ENCODE data around the gene LRRTM3.

The LRRTM3 gene

DNA sequence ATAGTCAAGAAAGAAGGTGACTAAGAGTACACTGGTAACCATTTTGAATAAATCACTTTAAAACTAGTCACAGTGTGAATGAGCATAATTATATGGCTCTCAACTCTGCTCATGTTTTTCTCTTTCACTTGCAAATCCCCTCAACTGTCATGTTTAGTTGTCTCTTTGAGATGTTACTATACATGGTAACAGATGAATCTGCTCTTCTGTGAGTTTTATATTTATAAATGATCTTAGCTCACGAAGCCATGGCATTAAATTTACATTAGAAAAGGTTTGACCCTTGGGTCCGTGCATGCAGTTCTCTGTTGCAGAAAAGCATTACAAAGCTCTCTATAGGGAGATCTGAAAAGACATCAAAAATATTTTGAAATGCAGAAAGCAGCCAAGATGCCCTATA, 33.0 kb upstream of the LRRTM3 start:
- Histone ChIP-seq H2AFZ (ENCODE audit: low read depth) (no peak overlapping the region), H3K36me3 (ENCODE audit: insufficient read depth) (no peaks in the 10 kb centered on the region), H3K4me2 (no peak overlapping the region), H3K4me3 (IDR thresholded peaks at IDR 0.05; ENCODE audit: insufficient read depth, low read depth, low read length) (no peak overlapping the region), H4K20me1 (ENCODE audit: insufficient read depth) (no peaks in the 10 kb centered on the region), H3K27ac (no peak overlapping the region), H3K27me3 (ENCODE audit: insufficient read depth, low read depth) (no peaks in the 10 kb centered on the region), H3K4me1 (ENCODE audit: low read depth, poor library complexity, severe bottlenecking) (no peaks in the 10 kb centered on the region), H3K79me2 (ENCODE audit: insufficient read depth, low read depth) (no peaks in the 10 kb centered on the region), H3K9ac (no peak overlapping the region)
- TF ChIP-seq, protein P1, sequence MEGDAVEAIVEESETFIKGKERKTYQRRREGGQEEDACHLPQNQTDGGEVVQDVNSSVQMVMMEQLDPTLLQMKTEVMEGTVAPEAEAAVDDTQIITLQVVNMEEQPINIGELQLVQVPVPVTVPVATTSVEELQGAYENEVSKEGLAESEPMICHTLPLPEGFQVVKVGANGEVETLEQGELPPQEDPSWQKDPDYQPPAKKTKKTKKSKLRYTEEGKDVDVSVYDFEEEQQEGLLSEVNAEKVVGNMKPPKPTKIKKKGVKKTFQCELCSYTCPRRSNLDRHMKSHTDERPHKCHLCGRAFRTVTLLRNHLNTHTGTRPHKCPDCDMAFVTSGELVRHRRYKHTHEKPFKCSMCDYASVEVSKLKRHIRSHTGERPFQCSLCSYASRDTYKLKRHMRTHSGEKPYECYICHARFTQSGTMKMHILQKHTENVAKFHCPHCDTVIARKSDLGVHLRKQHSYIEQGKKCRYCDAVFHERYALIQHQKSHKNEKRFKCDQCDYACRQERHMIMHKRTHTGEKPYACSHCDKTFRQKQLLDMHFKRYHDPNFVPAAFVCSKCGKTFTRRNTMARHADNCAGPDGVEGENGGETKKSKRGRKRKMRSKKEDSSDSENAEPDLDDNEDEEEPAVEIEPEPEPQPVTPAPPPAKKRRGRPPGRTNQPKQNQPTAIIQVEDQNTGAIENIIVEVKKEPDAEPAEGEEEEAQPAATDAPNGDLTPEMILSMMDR (conservative IDR thresholded peaks at IDR 0.05; ENCODE audit: low read depth, low read length): no peak

DNA sequence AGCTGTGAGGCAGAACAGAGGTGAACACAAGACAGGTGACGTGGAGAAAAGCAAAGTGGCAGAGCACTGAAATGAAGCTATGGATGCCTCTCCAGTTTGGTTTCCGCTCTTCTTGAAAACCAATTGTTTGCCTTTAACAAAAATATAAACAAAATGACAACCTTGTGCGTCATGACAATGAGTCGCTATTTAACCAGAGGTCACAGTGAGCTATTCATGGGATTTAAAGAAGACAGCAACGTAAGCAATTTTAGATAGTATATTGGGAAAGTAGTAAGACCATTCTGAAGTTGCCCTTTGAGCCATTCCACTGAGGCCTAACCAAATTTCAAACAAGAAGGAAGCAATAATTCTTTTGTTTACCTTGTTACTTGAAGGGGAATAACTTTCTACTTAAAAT, 15.2 kb upstream of the LRRTM3 start:
- H3K9ac ChIP-seq: no peak overlapping the region
- H3K4me1 ChIP-seq (ENCODE audit: low read depth, poor library complexity, severe bottlenecking): no peaks in the 10 kb centered on the region
- no peak overlapping the region for H3K4me3 ChIP-seq (IDR thresholded peaks at IDR 0.05; ENCODE audit: insufficient read depth, low read depth, low read length)
- H3K36me3 ChIP-seq (ENCODE audit: insufficient read depth): no peaks in the 10 kb centered on the region
- H3K27me3 ChIP-seq (ENCODE audit: insufficient read depth, low read depth): no peaks in the 10 kb centered on the region
- no peak overlapping the region for H2AFZ ChIP-seq (ENCODE audit: low read depth)
- no peak overlapping the region for H3K4me2 ChIP-seq
- H4K20me1 ChIP-seq (ENCODE audit: insufficient read depth): no peaks in the 10 kb centered on the region
- H3K27ac ChIP-seq: no peak overlapping the region
- TF ChIP-seq, protein P1 (conservative IDR thresholded peaks at IDR 0.05; ENCODE audit: low read depth, low read length): no peak
- no peaks in the 10 kb centered on the region for H3K79me2 ChIP-seq (ENCODE audit: insufficient read depth, low read depth)

DNA sequence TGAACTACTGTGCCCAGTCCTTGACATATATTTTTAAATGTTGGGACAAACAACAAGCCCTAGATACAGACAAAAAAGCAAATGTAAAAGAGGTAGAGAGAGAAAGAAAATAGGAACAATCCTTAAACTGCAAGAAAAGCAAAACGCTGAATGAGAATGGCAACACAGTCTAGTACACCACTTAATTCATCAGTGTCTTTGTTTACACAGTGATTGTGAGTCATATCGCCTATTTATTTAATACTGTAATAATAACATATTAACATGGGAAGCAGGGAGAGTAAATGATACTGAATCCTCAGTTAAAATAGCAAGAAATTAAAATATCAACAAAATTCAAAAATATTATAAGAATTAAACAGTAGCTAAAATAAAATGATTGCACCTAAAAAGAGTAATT, 9.8 kb upstream of the LRRTM3 start:
- no peak overlapping the region for H2AFZ ChIP-seq (ENCODE audit: low read depth)
- no peak overlapping the region for H3K27ac ChIP-seq
- no peaks in the 10 kb centered on the region for H3K4me1 ChIP-seq (ENCODE audit: low read depth, poor library complexity, severe bottlenecking)
- no peaks in the 10 kb centered on the region for H3K27me3 ChIP-seq (ENCODE audit: insufficient read depth, low read depth)
- H3K79me2 ChIP-seq (ENCODE audit: insufficient read depth, low read depth): no peaks in the 10 kb centered on the region
- H3K4me3 ChIP-seq (IDR thresholded peaks at IDR 0.05; ENCODE audit: insufficient read depth, low read depth, low read length): no peak overlapping the region
- no peaks in the 10 kb centered on the region for H4K20me1 ChIP-seq (ENCODE audit: insufficient read depth)
- H3K4me2 ChIP-seq: no peak overlapping the region
- no peaks in the 10 kb centered on the region for H3K36me3 ChIP-seq (ENCODE audit: insufficient read depth)
- H3K9ac ChIP-seq: no peak overlapping the region
- TF ChIP-seq, protein P1 (conservative IDR thresholded peaks at IDR 0.05; ENCODE audit: low read depth, low read length): no peak

DNA sequence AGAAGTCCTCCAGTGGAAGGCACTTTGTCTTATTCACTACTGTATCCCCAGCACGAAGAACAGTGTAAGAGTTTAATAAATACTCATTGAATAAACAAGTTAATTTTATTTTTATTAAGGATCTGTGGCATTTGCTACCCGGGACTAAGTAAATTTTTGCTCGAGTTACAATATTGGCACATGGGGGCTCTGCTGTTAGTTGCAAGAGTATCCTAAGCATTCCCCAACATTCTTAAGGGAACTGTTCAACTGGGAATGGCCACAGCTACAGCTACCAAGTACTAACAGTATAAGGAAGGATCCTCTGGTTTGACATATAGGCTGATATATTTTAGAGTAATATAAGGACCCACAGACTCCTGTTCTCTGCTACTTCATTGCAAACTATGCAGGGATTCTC, 8.7 kb upstream of the LRRTM3 start:
- Histone ChIP-seq H3K4me1 (ENCODE audit: low read depth, poor library complexity, severe bottlenecking) (no peaks in the 10 kb centered on the region), H2AFZ (ENCODE audit: low read depth) (no peak overlapping the region)
- TF ChIP-seq, protein P1 (conservative IDR thresholded peaks at IDR 0.05; ENCODE audit: low read depth, low read length): no peak

More for the DNA sequence above, 8.7 kb upstream of the LRRTM3 start:
- H3K27ac ChIP-seq: no peak overlapping the region
- no peak overlapping the region for H3K4me2 ChIP-seq
- H3K79me2 ChIP-seq (ENCODE audit: insufficient read depth, low read depth): no peaks in the 10 kb centered on the region
- H4K20me1 ChIP-seq (ENCODE audit: insufficient read depth): no peaks in the 10 kb centered on the region
- no peaks in the 10 kb centered on the region for H3K27me3 ChIP-seq (ENCODE audit: insufficient read depth, low read depth)
- no peaks in the 10 kb centered on the region for H3K36me3 ChIP-seq (ENCODE audit: insufficient read depth)
- H3K4me3 ChIP-seq (IDR thresholded peaks at IDR 0.05; ENCODE audit: insufficient read depth, low read depth, low read length): no peak overlapping the region
- H3K9ac ChIP-seq: no peak overlapping the region

Measured in KMS-11 (cell line).